SU-DHL-6 (cell line): Measurements from ENCODE around the gene UBFD1.

Source experiments
- H2AFZ ChIP-seq: fragments of 200-600 bp; sonication (generic); 2 replicates; pipeline ENCODE4 v1.6.1; 2014; ENCODE audit warnings: low read depth, mild to moderate bottlenecking, moderate library complexity, mixed read lengths, antibody characterized with exemption, low read length; ENCODE audit not compliant: severe bottlenecking
- H3F3A ChIP-seq: fragments of 200-600 bp; shearing (Covaris generic); 2 replicates; pipeline ENCODE4 v1.6.0; 2016; ENCODE audit warnings: antibody characterized with exemption, mild to moderate bottlenecking; ENCODE audit not compliant: insufficient read depth
- H3K27ac ChIP-seq: fragments of 200-600 bp; sonication (generic); 2 replicates; pipeline ENCODE4 v1.5.1; 2016; ENCODE audit warnings: low read depth, mild to moderate bottlenecking, low read length, moderate library complexity, mixed read lengths
- H3K27me3 ChIP-seq: fragments of 200-600 bp; sonication (generic), shearing (Covaris generic); 2 replicates; pipeline ENCODE4 v1.6.0; 2014; ENCODE audit warnings: mild to moderate bottlenecking, low read length
- H3K36me3 ChIP-seq: fragments of 200-600 bp; sonication (generic); 2 replicates; pipeline ENCODE4 v1.6.1; 2014; ENCODE audit warnings: mild to moderate bottlenecking, low read length, mixed read lengths
- H3K4me2 ChIP-seq: fragments of 300-600, 200-600 bp; shearing (Covaris generic), sonication (generic); 2 replicates; pipeline ENCODE4 v1.6.0; 2014; ENCODE audit warnings: low read length, low read depth, mild to moderate bottlenecking; ENCODE audit not compliant: poor library complexity, severe bottlenecking
- H3K4me3 ChIP-seq: fragments of 200-600 bp; sonication (generic); 2 replicates; pipeline ENCODE4 v1.5.1; 2014; ENCODE audit warnings: antibody characterized with exemption, low read length, mild to moderate bottlenecking, mixed read lengths; ENCODE audit not compliant: insufficient read depth, poor library complexity, severe bottlenecking
- H3K79me2 ChIP-seq: fragments of 200-600 bp; sonication (generic); 2 replicates; pipeline ENCODE4 v1.6.1; 2014; ENCODE audit warnings: mild to moderate bottlenecking, low read length, moderate library complexity; ENCODE audit not compliant: insufficient read depth
- H3K9ac ChIP-seq: fragments of 200-600 bp; sonication (generic); 2 replicates; pipeline ENCODE4 v1.7.0; 2014; ENCODE audit warnings: mild to moderate bottlenecking, low read length
- H3K9me2 ChIP-seq: fragments of 200-600 bp; sonication (generic); replicated peaks from 2 replicates; pipeline ENCODE4 v1.6.1; 2014; ENCODE audit warnings: low read length; ENCODE audit not compliant: insufficient read depth
- H3K9me3 ChIP-seq: fragments of 200-600 bp; sonication (generic); 2 replicates; pipeline ENCODE4 v1.6.1; 2014; ENCODE audit warnings: low read length, mixed read lengths; ENCODE audit not compliant: insufficient read depth
- H4K20me1 ChIP-seq: fragments of 200-600 bp; sonication (generic); 2 replicates; pipeline ENCODE4 v1.6.1; 2014; ENCODE audit warnings: low read depth, mild to moderate bottlenecking, antibody characterized with exemption, low read length, moderate library complexity, mixed read lengths
- CTCF ChIP-seq: fragments of 200-600 bp; sonication (generic); IDR thresholded peaks from one replicate; pipeline ENCODE4 v1.5.1; 2017; ENCODE audit warnings: antibody characterized with exemption, mild to moderate bottlenecking, low read length, moderate library complexity; ENCODE audit not compliant: insufficient read depth, poor library complexity, severe bottlenecking
- EZH2phosphoT487 ChIP-seq: fragments of 200-600 bp; sonication (generic), shearing (Covaris generic); conservative IDR thresholded peaks from 2 replicates; pipeline ENCODE4 v1.6.1; 2018; ENCODE audit warnings: mild to moderate bottlenecking, antibody characterized with exemption, low read length, moderate library complexity, mixed read lengths

UBFD1 gene

GRCh38 chr16:23571895-23572294 is 14.4 kb downstream of the UBFD1 start:
- H3K36me3 ChIP-seq = no peaks in the 10 kb centered on the region; the same call in 1 of the 2 replicates
- H3K27ac ChIP-seq = no peak overlapping the region
- no peak overlapping the region for H3K4me2 ChIP-seq
- H4K20me1 ChIP-seq = no peaks in the 10 kb centered on the region
- no peaks in the 10 kb centered on the region for H3K27me3 ChIP-seq
- H3F3A ChIP-seq = no peaks in the 10 kb centered on the region; the same call in 1 of the 2 replicates
- H3K9me3 ChIP-seq = no peaks in the 10 kb centered on the region
- no peak for TF ChIP-seq EZH2phosphoT487
- TF ChIP-seq CTCF = no peak
- H3K9me2 ChIP-seq = no peaks in the 10 kb centered on the region
- no peak overlapping the region for H3K9ac ChIP-seq
- H2AFZ ChIP-seq = no peak overlapping the region
- no peak overlapping the region for H3K4me3 ChIP-seq
- H3K79me2 ChIP-seq = no peaks in the 10 kb centered on the region

- Histone ChIP-seq H3K36me3 (no peaks in the 10 kb centered on the region; the same call in 1 of the 2 replicates), H3K27ac (no peak overlapping the region), H3K9me2 (no peaks in the 10 kb centered on the region), H3F3A (no peaks in the 10 kb centered on the region; the same call in 1 of the 2 replicates), H3K4me2 (no peak overlapping the region), H3K9ac (no peak overlapping the region), H4K20me1 (no peaks in the 10 kb centered on the region), H3K4me3 (no peak overlapping the region), H3K79me2 (no peaks in the 10 kb centered on the region), H2AFZ (no peak overlapping the region), H3K9me3 (no peaks in the 10 kb centered on the region), H3K27me3 (no peaks in the 10 kb centered on the region)
- no peak for TF ChIP-seq CTCF
- TF ChIP-seq EZH2phosphoT487 = no peak
These were observed 14.9 kb downstream of the UBFD1 start for GRCh38 chr16:23572394-23572793.

DNA sequence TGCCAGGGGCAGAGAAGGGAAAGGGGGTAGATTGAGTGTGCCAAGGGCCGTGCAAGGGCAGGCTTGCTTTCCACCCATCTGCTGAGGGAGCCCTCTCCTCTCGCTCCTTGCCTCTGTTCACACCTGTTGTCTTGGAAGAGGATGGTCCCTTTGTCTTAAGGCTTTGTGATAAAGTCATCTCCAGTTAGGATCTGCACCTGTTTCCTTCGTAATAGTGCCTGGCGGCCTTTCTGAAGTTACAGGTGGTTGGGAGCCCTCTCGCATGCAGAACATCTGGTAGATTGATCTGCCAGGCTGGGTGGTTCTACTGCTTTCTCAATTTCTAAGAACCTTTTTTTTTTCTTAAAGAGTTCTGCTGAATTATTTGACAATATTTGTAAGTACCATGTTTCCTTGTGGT is 16.3 kb downstream of the UBFD1 start:
- H3K9me2 ChIP-seq = no peaks in the 10 kb centered on the region
- H4K20me1 ChIP-seq = no peaks in the 10 kb centered on the region
- no peak overlapping the region for H3K27ac ChIP-seq
- no peak overlapping the region for H3K4me2 ChIP-seq
- TF ChIP-seq EZH2phosphoT487 (no peak), CTCF (no peak)
- no peak overlapping the region for H2AFZ ChIP-seq
- H3K9ac ChIP-seq = no peak overlapping the region
- H3K4me3 ChIP-seq = no peak overlapping the region
- H3K36me3 ChIP-seq = no peaks in the 10 kb centered on the region; the same call in 1 of the 2 replicates
- no peaks in the 10 kb centered on the region for H3K27me3 ChIP-seq
- peaks cover 3% of the 10 kb centered on the region; the same call in 1 of the 2 replicates for H3F3A ChIP-seq
- no peaks in the 10 kb centered on the region for H3K9me3 ChIP-seq
- no peaks in the 10 kb centered on the region for H3K79me2 ChIP-seq

- no peaks in the 10 kb centered on the region for H4K20me1 ChIP-seq
- H3K9ac ChIP-seq = no peak overlapping the region
- H3K9me2 ChIP-seq = no peaks in the 10 kb centered on the region
- H3K4me2 ChIP-seq = no peak overlapping the region
- H3K4me3 ChIP-seq = no peak overlapping the region
- TF ChIP-seq CTCF (no peak), EZH2phosphoT487 (no peak)
- H3F3A ChIP-seq = 0 out of 2 replicates have a peak, but pooled peaks cover 3% of the 10 kb centered on the region
- no peaks in the 10 kb centered on the region for H3K79me2 ChIP-seq
- H2AFZ ChIP-seq = no peak overlapping the region
- H3K36me3 ChIP-seq = peaks cover 2% of the 10 kb centered on the region; the same call in 1 of the 2 replicates
- no peak overlapping the region for H3K27ac ChIP-seq
- no peaks in the 10 kb centered on the region for H3K9me3 ChIP-seq
- no peaks in the 10 kb centered on the region for H3K27me3 ChIP-seq
These were observed 18.3 kb downstream of the UBFD1 start for GRCh38 chr16:23575834-23576233.
